ENCODE data around the gene HEATR5A.

GRCh38 chr14:31339743-31340142, 80.6 kb downstream of the HEATR5A start:
- TF ChIP-seq POLR2A (IDR thresholded peaks at IDR 0.05; ENCODE audit: low read depth, low read length), result no peak
- no peak for TF ChIP-seq POLR2AphosphoS5 (IDR thresholded peaks at IDR 0.05; ENCODE audit: low read depth, low read length)
